MM.1S (cell line): ENCODE results near the gene TOMM7.

ENCODE experiments used
- DNase-seq: peaks from one replicate; pipeline ENCODE4 v3.0.0-alpha.2; 2015
- H2AFZ ChIP-seq: fragments of 300-600 bp; sonication (generic); 2 replicates; pipeline ENCODE4 v1.6.0; 2016; ENCODE audit warnings: antibody characterized with exemption, low read length
- H3F3A ChIP-seq: fragments of 300-600 bp; sonication (generic); 2 replicates; pipeline ENCODE4 v1.6.1; 2016; ENCODE audit warnings: mild to moderate bottlenecking, antibody characterized with exemption, low read length, moderate library complexity, mixed read lengths; ENCODE audit not compliant: insufficient read depth
- H3K27ac ChIP-seq: fragments of 300-600 bp; sonication (generic); 2 replicates; pipeline ENCODE4 v1.5.1; 2016; ENCODE audit warnings: mild to moderate bottlenecking, low read length
- H3K27me3 ChIP-seq: fragments of 300-600 bp; sonication (generic); replicated peaks from 2 replicates; pipeline ENCODE4 v1.6.0; 2016; ENCODE audit warnings: low read length; ENCODE audit not compliant: insufficient read depth
- H3K36me3 ChIP-seq: fragments of 300-600 bp; sonication (generic); replicated peaks from 2 replicates; pipeline ENCODE4 v1.6.1; 2016; ENCODE audit warnings: mild to moderate bottlenecking, low read length, mixed read lengths; ENCODE audit not compliant: insufficient read depth
- H3K4me1 ChIP-seq: fragments of 300-600 bp; sonication (generic); 2 replicates; pipeline ENCODE4 v1.6.1; 2016; ENCODE audit warnings: low read length, mixed read lengths
- H3K4me2 ChIP-seq: fragments of 300-600 bp; sonication (generic); 2 replicates; pipeline ENCODE4 v1.6.0; 2016; ENCODE audit warnings: low read depth, low read length
- H3K4me3 ChIP-seq: fragments of 300-600 bp; sonication (generic); 2 replicates; pipeline ENCODE4 v1.5.1; 2016; ENCODE audit warnings: low read length, mixed read lengths
- H3K79me2 ChIP-seq: fragments of 300-600 bp; sonication (generic); 2 replicates; pipeline ENCODE4 v1.6.1; 2016; ENCODE audit warnings: mixed run types, low read length, mixed read lengths
- H3K9ac ChIP-seq: fragments of 300-600 bp; sonication (generic); 2 replicates; pipeline ENCODE4 v1.6.1; 2016; ENCODE audit warnings: low read length, mixed read lengths
- H3K9me2 ChIP-seq: fragments of 300-600 bp; sonication (generic); replicated peaks from 2 replicates; pipeline ENCODE4 v1.6.1; 2016; ENCODE audit warnings: mild to moderate bottlenecking, low read length, mixed read lengths; ENCODE audit not compliant: insufficient read depth
- H3K9me3 ChIP-seq: fragments of 300-600 bp; sonication (generic); replicated peaks from 2 replicates; pipeline ENCODE4 v1.6.1; 2016; ENCODE audit warnings: mild to moderate bottlenecking, low read length, mixed read lengths; ENCODE audit not compliant: insufficient read depth
- H4K20me1 ChIP-seq: fragments of 300-600 bp; sonication (generic); 2 replicates; pipeline ENCODE4 v1.6.1; 2016; ENCODE audit warnings: mild to moderate bottlenecking, low read length, moderate library complexity, mixed read lengths; ENCODE audit not compliant: insufficient read depth
- EZH2 ChIP-seq: fragments of 300-600 bp; sonication (generic); optimal IDR thresholded peaks from 2 replicates; pipeline ENCODE3; 2017; ENCODE audit warnings: low read depth, mild to moderate bottlenecking, antibody characterized with exemption, low read length, mixed read lengths
- EZH2phosphoT487 ChIP-seq: fragments of 300-600 bp; sonication (generic); IDR thresholded peaks from 2 replicates; pipeline ENCODE4 v1.6.1; 2018; ENCODE audit warnings: antibody characterized with exemption, low read length
- TF ChIP-seq, protein P1 (sequence below): fragments of 300-600 bp; sonication (generic); IDR thresholded peaks from 2 replicates; pipeline ENCODE4 v1.5.1; 2016; ENCODE audit warnings: antibody characterized with exemption, low read length, mixed read lengths

TOMM7 gene

DNA sequence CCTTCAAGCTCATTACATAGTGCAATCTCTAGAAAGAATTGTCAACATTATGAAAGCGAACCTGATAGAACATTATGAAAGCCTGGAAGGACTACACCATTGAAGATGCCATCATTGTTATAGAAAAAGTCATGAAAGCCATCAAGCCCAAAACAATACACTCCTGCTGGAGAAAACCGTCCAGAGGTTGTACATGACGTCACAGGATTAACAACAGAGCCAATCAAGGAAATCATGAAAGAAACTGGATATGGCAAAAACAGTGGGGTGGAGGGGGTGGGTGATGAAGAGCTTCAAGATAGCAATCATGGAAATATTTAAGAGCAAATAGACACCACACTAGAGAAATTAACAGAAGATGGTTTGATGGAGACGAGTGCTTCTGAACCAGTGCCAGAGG is 45.7 kb downstream of the TOMM7 start:
- Histone ChIP-seq H3K27ac (no peak overlapping the region), H3K9me2 (no peaks in the 10 kb centered on the region), H3K4me3 (no peak overlapping the region), H4K20me1 (no peaks in the 10 kb centered on the region), H3K9ac (no peak overlapping the region), H3K36me3 (no peaks in the 10 kb centered on the region), H2AFZ (no peak overlapping the region), H3K9me3 (no peaks in the 10 kb centered on the region), H3F3A (no peaks in the 10 kb centered on the region), H3K79me2 (no peaks in the 10 kb centered on the region), H3K4me1 (0 out of 2 replicates have a peak, but pooled peaks cover 3% of the 10 kb centered on the region), H3K27me3 (no peaks in the 10 kb centered on the region), H3K4me2 (no peak overlapping the region)
- TF ChIP-seq EZH2, result no peak
- TF ChIP-seq, protein P1, sequence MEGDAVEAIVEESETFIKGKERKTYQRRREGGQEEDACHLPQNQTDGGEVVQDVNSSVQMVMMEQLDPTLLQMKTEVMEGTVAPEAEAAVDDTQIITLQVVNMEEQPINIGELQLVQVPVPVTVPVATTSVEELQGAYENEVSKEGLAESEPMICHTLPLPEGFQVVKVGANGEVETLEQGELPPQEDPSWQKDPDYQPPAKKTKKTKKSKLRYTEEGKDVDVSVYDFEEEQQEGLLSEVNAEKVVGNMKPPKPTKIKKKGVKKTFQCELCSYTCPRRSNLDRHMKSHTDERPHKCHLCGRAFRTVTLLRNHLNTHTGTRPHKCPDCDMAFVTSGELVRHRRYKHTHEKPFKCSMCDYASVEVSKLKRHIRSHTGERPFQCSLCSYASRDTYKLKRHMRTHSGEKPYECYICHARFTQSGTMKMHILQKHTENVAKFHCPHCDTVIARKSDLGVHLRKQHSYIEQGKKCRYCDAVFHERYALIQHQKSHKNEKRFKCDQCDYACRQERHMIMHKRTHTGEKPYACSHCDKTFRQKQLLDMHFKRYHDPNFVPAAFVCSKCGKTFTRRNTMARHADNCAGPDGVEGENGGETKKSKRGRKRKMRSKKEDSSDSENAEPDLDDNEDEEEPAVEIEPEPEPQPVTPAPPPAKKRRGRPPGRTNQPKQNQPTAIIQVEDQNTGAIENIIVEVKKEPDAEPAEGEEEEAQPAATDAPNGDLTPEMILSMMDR, result no peak
- DNase-seq, result no peak

GRCh38 chr7:22772885-22773284 is 49.8 kb downstream of the TOMM7 start:
- no peaks in the 10 kb centered on the region for H3K9me2 ChIP-seq
- H3K9me3 ChIP-seq, result no peaks in the 10 kb centered on the region
- no peak for DNase-seq
- TF ChIP-seq EZH2phosphoT487, result no peak
- TF ChIP-seq, protein P1, result no peak
- no peak for TF ChIP-seq EZH2
- no peak overlapping the region for H2AFZ ChIP-seq
- no peak overlapping the region for H3K9ac ChIP-seq
- no peaks in the 10 kb centered on the region for H3K79me2 ChIP-seq
- H3K4me1 ChIP-seq, result no peaks in the 10 kb centered on the region
- no peak overlapping the region for H3K4me3 ChIP-seq
- H3K4me2 ChIP-seq, result no peak overlapping the region
- H3K36me3 ChIP-seq, result no peaks in the 10 kb centered on the region
- no peak overlapping the region for H3K27ac ChIP-seq
- H4K20me1 ChIP-seq, result no peaks in the 10 kb centered on the region
- no peaks in the 10 kb centered on the region; the same call in 1 of the 2 replicates for H3F3A ChIP-seq
- H3K27me3 ChIP-seq, result no peaks in the 10 kb centered on the region

- H3K27ac ChIP-seq, result no peak overlapping the region
- no peaks in the 10 kb centered on the region for H3K9me2 ChIP-seq
- no peak overlapping the region for H3K9ac ChIP-seq
- no peak for TF ChIP-seq EZH2phosphoT487
- TF ChIP-seq, protein P1, result no peak
- TF ChIP-seq EZH2, result no peak
- no peak overlapping the region for H2AFZ ChIP-seq
- no peaks in the 10 kb centered on the region for H4K20me1 ChIP-seq
- H3K9me3 ChIP-seq, result no peaks in the 10 kb centered on the region
- no peak overlapping the region for H3K4me3 ChIP-seq
- DNase-seq, result no peak
- no peaks in the 10 kb centered on the region; the same call in 1 of the 2 replicates for H3F3A ChIP-seq
- H3K79me2 ChIP-seq, result no peaks in the 10 kb centered on the region
- no peaks in the 10 kb centered on the region for H3K4me1 ChIP-seq
- no peak overlapping the region for H3K4me2 ChIP-seq
- no peaks in the 10 kb centered on the region for H3K27me3 ChIP-seq
- H3K36me3 ChIP-seq, result no peaks in the 10 kb centered on the region
Observed at GRCh38 chr7:22771872-22772228, 50.8 kb downstream of the TOMM7 start.
